SK-N-MC (cell line): ENCODE results near the gene PLAU.

ENCODE experiments used
- DNase-seq: peaks from one replicate; pipeline ENCODE4 v3.0.0-alpha.2; 2011; ENCODE audit warnings: low read depth, low spot score
- H3K27ac ChIP-seq: fragments of 200-600 bp; sonication (generic); 2 replicates; pipeline ENCODE4 v1.5.1; 2016; ENCODE audit warnings: mixed run types
- H3K36me3 ChIP-seq: fragments of 200-600 bp; sonication (generic); 2 replicates; pipeline ENCODE4 v1.6.1; 2017; ENCODE audit warnings: antibody characterized with exemption, low read length, mixed read lengths; ENCODE audit not compliant: insufficient read depth
- H3K4me3 ChIP-seq: fragments of 200-600 bp; sonication (generic); 2 replicates; pipeline ENCODE4 v1.5.1; 2016
- H3K9ac ChIP-seq: fragments of 200-600 bp; sonication (generic); 2 replicates; pipeline ENCODE4 v1.8.0; 2017; ENCODE audit warnings: mixed run types, mixed read lengths; ENCODE audit not compliant: insufficient read length
- H3K9me3 ChIP-seq: fragments of 200-600 bp; sonication (generic); 2 replicates; pipeline ENCODE4 v1.6.1; 2017; ENCODE audit warnings: low read depth, mild to moderate bottlenecking, antibody characterized with exemption, low read length, moderate library complexity, mixed read lengths
- EZH2 ChIP-seq: fragments of 200-600 bp; sonication (generic); IDR thresholded peaks from one replicate; pipeline ENCODE4 v1.6.1; 2017; ENCODE audit warnings: antibody characterized with exemption
- FOXP2 ChIP-seq: optimal IDR thresholded peaks from 2 replicates; pipeline ENCODE3; 2011; ENCODE audit warnings: mild to moderate bottlenecking, moderate library complexity; ENCODE audit not compliant: insufficient read depth; ENCODE audit errors: extremely low read length, control extremely low read depth
- POLR2AphosphoS5 ChIP-seq: IDR thresholded peaks from 2 replicates; pipeline ENCODE4 v1.6.1; 2012; ENCODE audit warnings: mild to moderate bottlenecking, low read depth, low read length, borderline replicate concordance

Gene PLAU

DNA sequence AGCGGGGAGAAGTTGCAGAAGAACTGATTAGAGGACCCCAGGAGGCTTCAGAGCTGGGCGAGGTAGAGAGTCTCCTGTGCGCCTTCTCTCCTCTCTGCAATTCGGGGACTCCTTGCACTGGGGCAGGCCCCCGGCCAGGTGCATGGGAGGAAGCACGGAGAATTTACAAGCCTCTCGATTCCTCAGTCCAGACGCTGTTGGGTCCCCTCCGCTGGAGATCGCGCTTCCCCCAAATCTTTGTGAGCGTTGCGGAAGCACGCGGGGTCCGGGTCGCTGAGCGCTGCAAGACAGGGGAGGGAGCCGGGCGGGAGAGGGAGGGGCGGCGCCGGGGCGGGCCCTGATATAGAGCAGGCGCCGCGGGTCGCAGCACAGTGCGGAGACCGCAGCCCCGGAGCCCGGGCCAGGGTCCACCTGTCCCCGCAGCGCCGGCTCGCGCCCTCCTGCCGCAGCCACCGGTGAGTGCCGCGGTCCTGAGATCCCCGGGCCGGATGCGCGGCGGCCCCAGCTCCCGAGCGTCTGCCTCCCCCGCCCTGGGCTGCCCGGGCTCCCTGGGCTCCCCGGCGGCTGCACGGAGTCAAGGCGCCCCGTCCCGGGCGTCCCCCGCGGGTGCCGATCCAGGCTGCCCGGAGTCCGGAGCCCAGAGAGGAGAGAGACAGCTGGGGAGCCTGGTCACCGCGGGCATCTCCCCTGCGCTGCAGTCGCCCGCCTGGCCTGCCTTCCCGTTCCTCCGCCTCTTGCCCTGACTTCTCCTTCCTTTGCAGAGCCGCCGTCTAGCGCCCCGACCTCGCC lies at the start of gene PLAU:
Gene PLAU, plus strand, starts transcription at position 369 of the 789 bp plus-strand sequence. CDS start 424 bp downstream, outside the sequence.
- Histone ChIP-seq H3K4me3 (peak within 1 kb of the TSS; percentile 71), H3K9me3 (no peaks in the 10 kb centered on the region), H3K27ac (no peak within 1 kb of the TSS), H3K9ac (no peak within 1 kb of the TSS), H3K36me3 (no peaks in the 10 kb centered on the region)
- no peak for DNase-seq
- TF ChIP-seq POLR2AphosphoS5: no peak
- no peak for TF ChIP-seq FOXP2
- TF ChIP-seq EZH2: no peak

DNA sequence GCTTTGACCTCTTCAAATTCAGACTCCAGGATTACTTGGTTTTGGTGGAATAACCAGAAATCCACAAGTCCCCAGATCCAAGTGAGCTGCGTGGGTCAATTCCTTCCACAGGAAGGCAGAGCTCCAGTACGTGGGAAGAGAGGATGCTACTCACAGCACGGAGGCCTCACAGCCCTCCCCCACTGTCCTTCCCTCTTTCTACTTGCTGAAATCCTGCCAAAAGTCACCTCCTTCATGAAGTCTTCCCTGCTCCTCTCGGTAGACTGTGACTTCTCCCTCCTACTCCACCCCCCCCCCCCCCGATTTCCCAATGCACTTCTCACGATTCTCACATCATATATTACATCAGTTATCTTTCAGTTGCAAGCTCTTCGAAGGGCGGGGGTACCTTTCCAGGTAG lies 48.9 kb upstream of the PLAU start:
- Histone ChIP-seq H3K9ac (no peak overlapping the region), H3K4me3 (no peak overlapping the region), H3K36me3 (no peaks in the 10 kb centered on the region), H3K9me3 (no peaks in the 10 kb centered on the region), H3K27ac (no peak overlapping the region)
- DNase-seq: no peak
- TF ChIP-seq FOXP2 (no peak), POLR2AphosphoS5 (no peak), EZH2 (no peak)

DNA sequence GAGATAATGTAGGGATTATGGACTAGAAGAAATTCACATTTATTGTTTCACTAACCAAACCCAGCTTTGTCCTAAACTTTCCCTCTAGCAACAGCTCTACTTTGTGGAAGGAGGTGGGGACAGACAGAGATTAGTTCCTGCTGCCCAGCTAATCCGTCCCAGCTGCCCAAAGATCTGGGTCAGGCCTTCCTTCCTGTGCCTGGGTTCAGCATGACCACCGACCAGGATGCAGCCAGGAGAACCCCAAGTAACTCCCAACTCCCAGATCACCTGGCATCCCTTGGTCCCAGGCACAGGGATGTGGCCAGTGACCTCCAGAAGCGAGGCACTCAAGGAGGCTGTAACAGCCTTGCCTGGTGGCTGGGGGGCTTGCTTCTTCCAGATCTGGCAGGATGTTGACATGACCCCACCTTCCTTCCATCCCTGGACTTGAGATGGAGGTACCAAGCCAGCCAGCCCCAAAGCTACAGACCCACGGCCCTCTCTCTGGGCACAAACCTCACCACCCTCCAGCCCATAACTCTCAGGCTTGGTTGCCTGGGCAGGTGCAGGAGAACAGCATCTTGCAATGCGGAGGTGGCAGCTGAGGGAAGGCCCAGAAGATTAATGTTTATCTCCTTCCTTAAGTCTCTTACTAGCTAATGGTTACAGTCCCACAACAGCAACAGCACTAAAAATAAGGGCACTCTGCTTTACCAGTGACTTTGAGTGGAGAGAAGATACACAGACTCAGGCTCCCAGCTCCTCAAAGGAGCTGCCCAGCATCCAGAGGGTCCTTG lies 47.7 kb upstream of the PLAU start:
- Histone ChIP-seq H3K9ac (no peak overlapping the region), H3K9me3 (no peaks in the 10 kb centered on the region), H3K27ac (no peak overlapping the region), H3K36me3 (no peaks in the 10 kb centered on the region), H3K4me3 (no peak overlapping the region)
- DNase-seq: no peak
- TF ChIP-seq FOXP2: no peak
- TF ChIP-seq EZH2: no peak
- TF ChIP-seq POLR2AphosphoS5: no peak

DNA sequence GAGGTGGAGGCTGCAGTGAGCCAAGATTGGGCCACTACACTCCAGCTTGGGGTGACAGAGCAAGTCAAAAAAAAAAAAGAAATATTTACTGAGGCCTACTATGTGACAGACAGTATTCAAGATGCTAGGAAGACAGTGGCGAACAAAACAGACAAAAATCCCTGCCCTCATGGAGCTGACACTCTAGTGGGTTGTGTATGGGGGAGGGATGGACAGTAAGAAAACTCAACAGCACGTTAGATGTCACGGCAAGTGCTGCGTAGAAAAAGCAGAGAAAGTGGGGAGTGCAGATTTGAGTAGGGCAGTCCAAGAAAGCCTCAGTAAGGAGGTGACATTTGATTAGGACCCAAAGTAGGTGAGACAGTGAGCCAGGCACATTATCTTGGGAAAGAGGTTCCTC lies 46.7 kb upstream of the PLAU start:
- Histone ChIP-seq H3K27ac (no peak overlapping the region), H3K9ac (no peak overlapping the region), H3K36me3 (no peaks in the 10 kb centered on the region), H3K9me3 (no peaks in the 10 kb centered on the region), H3K4me3 (no peak overlapping the region)
- no peak for DNase-seq
- TF ChIP-seq POLR2AphosphoS5 (no peak), EZH2 (no peak), FOXP2 (no peak)

DNA sequence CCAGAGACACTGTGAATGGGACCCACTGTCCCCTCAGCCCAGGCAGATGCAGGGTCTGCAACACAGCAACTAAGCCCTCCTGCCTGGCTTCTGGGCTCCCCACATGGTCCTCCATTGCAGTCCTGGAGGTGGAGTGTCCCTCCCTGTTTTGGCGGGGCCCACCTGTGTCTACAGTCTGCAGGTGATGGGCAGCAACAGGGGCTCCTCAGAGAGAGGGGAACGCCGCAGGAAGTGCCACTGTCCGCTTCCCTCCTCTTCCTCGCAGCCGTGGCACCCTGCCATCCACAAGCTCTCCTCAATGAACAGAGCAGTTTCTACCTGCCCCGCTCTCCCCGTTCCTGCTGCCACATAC lies 45.8 kb upstream of the PLAU start:
- TF ChIP-seq FOXP2: no peak
- no peak for TF ChIP-seq EZH2
- no peak for TF ChIP-seq POLR2AphosphoS5
- no peaks in the 10 kb centered on the region for H3K9me3 ChIP-seq
- H3K9ac ChIP-seq: no peak overlapping the region
- no peaks in the 10 kb centered on the region for H3K36me3 ChIP-seq
- no peak for DNase-seq
- no peak overlapping the region for H3K27ac ChIP-seq
- no peak overlapping the region for H3K4me3 ChIP-seq

DNA sequence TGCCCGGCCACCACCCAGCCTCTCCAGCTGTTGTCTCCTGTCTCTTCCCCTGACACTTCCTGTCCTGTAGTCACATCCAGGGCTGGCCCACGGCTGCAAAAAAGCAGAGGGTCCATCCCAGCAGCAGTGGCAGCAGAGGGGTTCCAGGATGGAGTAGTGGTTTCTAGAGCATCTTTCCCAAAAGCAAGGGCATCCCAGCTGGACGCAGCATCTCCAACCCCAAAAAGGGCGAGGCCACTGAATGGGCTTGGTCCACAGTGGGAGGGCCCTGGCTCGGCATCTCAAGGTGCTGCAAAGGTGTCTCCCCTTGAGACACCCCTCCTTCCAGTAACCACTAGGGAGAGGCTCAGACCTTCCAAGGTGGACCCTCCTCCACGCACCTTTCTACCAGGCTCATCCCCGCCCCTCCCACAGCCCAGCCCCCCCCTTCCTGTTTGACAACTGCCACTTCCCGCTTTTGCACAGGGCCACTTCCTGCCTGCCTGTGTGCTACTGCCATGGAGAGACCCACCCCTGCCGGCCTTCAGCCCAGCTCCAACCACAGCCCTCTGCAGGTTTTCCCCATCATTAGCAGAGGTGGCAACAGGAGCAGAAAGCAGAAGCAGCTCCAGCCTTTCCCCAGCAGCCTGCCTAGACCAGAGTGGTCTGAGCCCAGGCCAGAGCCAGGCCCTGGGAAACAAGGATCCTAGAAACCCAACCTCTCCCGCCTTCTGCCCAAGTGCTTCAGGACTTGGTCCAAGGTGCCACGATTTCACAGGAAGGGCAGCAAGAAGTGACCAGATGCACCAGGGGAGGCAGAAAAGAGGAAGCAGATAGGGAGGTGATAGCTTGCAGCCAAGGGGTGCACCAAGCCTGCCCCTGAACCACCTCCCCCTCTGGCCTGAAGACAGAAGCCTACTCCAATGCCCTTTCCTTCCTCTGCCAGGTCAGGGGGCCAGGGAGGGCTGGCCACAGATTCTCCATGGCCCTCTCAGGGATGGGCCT lies 45.2 kb upstream of the PLAU start:
- H3K4me3 ChIP-seq: no peak overlapping the region
- H3K9me3 ChIP-seq: no peaks in the 10 kb centered on the region
- H3K9ac ChIP-seq: no peak overlapping the region
- no peak for TF ChIP-seq FOXP2
- TF ChIP-seq EZH2: no peak
- no peak for TF ChIP-seq POLR2AphosphoS5
- no peak for DNase-seq
- H3K36me3 ChIP-seq: no peaks in the 10 kb centered on the region
- H3K27ac ChIP-seq: no peak overlapping the region

DNA sequence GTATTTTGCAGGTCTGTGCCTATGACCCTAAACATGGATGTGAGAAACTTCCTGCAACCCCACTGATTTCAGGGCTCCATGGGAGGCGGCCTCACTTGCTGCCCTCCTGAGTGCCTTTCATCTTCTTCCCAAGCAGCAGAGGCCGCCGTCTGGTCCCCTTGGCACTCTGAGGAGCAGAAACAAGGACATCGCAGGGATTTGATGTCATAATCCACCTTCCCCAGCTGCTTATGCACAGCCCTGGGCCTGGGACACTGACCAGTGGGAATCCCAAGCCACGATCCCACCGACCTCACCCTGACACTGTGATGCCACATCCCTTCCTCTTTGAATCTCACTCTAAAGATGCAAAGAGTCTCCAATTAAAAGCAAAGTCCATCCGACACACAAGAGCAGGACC lies 44.3 kb upstream of the PLAU start:
- Histone ChIP-seq H3K9ac (no peak overlapping the region), H3K9me3 (no peaks in the 10 kb centered on the region), H3K36me3 (no peaks in the 10 kb centered on the region), H3K27ac (no peak overlapping the region), H3K4me3 (no peak overlapping the region)
- TF ChIP-seq EZH2: no peak
- TF ChIP-seq POLR2AphosphoS5: no peak
- no peak for TF ChIP-seq FOXP2
- DNase-seq: no peak

DNA sequence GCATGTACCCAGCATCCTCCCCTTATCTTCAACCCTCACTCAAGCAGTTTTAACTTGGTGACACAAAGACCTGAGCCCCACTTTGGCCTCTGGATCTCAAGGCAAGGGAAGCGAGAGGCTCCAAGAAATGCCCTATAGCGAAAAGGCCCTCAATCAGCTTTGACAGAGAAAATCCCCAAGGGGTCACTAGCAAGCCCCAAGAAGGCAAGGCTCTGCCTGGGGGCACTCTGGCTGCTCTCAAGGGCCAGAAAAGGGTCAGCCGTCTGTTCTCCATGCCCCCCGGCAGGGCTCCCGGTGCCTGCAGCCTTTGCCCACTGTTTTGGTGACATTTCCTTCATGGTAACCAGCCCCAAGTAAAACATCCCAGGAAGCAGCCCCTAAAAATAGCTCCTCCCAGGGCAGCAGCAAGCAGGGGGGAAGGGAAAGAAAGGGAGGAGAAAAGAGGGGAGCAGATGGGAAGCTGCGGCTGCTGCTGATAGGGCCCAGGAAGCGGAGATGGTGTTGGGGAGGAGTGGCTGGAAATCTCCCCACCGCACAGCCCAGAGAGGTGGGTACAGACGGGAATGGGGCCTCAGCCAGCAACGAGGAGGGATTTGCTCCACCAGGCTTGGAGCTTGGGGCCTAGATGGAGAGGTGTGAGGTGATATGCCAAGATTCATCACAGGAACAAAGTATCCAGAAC lies 43.7 kb upstream of the PLAU start:
- Histone ChIP-seq H3K4me3 (no peak overlapping the region), H3K27ac (no peak overlapping the region), H3K9me3 (no peaks in the 10 kb centered on the region), H3K36me3 (no peaks in the 10 kb centered on the region), H3K9ac (no peak overlapping the region)
- DNase-seq: no peak
- TF ChIP-seq EZH2: no peak
- no peak for TF ChIP-seq POLR2AphosphoS5
- no peak for TF ChIP-seq FOXP2
